ENCODE data around the gene MTERF4. TPM values are rescaled to one million over a fixed set of nuclear protein-coding genes. Genes with fewer than 3 reads are reported as not detected.

MTERF4 gene
- total and polyA plus RNA-seq, 5 donors from 2014 or later = 50.0 to 105 (median 65.1) TPM

- Mint-ChIP-seq H3K9me3 (peaks cover 0 to 2% (median 0%) of the 10 kb centered on the region in 7 donors), H3K27ac (peak overlapping the region in 1 of 3 donors; percentile 71), H3K27me3 (peaks cover 4% of the 10 kb centered on the region), H3K36me3 (peaks cover 62% of the 10 kb centered on the region), H3K4me1 (peaks cover 21 to 53% (median 27%) of the 10 kb centered on the region in 4 donors), H3K4me3 (no peak overlapping the region)
- Histone ChIP-seq H3K9me3 (ENCODE audit: control insufficient read depth in 2 of 2, low read length in 2 of 2) (no peaks in the 10 kb centered on the region), H3K4me1 (ENCODE audit: control insufficient read depth, insufficient read depth, low read length, poor library complexity, severe bottlenecking) (peaks cover 35% of the 10 kb centered on the region), H3K4me3 (ENCODE audit: low read depth, low read length) (no peak overlapping the region), H3K27ac (ENCODE audit: insufficient read depth, low read length, poor library complexity, severe bottlenecking) (no peak overlapping the region), H3K27me3 (ENCODE audit: control insufficient read depth, insufficient read depth, low read length) (no peaks in the 10 kb centered on the region), H3K36me3 (ENCODE audit: control insufficient read depth, insufficient read depth, low read length) (peaks cover 88% of the 10 kb centered on the region)
- ATAC-seq (ENCODE audit: low read depth in 2 of 2) = no peak
- DNase-seq = no peak
Observed at GRCh38 chr2:241092677-241093076, 9.4 kb downstream of the MTERF4 start.

DNA sequence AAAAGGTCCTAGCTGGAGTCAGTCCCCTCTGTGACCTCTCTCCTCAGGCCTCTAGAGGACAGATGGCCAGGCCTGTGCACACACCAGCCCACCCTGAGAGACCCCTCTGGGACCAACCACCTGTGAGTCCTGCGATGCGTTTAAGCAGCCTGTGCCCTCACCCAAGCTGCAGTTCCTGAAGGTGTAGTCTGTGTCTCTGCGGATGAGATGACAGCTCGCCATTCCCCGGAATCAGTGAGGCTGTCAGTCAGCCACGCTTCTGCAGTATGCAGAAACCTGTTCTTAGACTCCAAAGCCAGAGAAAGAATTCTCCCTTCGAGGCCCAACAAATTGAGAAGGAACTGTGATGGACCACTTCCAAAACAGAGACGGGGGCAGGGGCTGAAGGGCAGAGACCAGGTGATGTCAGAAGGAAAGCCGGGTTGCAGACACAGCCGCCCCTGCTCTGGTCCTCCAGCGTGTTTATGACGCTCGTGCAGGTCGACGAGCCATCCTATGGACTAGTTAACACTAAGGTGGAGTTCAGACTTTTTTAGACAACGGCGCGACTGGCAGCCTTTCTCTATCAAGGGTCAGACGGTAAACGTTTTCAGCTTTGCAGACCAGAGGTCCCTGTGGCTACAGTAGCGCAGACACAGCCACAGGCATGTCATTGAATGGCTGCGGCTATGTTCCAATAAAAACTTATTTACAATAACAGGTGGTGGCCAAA, 10.2 kb downstream of the MTERF4 start:
- no peak overlapping the region for H3K27ac ChIP-seq (ENCODE audit: insufficient read depth, low read length, poor library complexity, severe bottlenecking)
- Mint-ChIP-seq H3K4me3 (no peak overlapping the region), H3K9me3 (peaks cover 0 to 2% (median 0%) of the 10 kb centered on the region in 7 donors), H3K27me3 (peaks cover 4% of the 10 kb centered on the region), H3K4me1 (peaks cover 13 to 45% (median 20%) of the 10 kb centered on the region in 4 donors), H3K27ac (peak overlapping the region in 1 of 3 donors; percentile 5), H3K36me3 (peaks cover 61% of the 10 kb centered on the region)
- no peak for DNase-seq
- peaks cover 88% of the 10 kb centered on the region for H3K36me3 ChIP-seq (ENCODE audit: control insufficient read depth, insufficient read depth, low read length)
- no peaks in the 10 kb centered on the region for H3K9me3 ChIP-seq (ENCODE audit: control insufficient read depth in 2 of 2, low read length in 2 of 2)
- no peak overlapping the region for H3K4me3 ChIP-seq (ENCODE audit: low read depth, low read length)
- peaks cover 28% of the 10 kb centered on the region for H3K4me1 ChIP-seq (ENCODE audit: control insufficient read depth, insufficient read depth, low read length, poor library complexity, severe bottlenecking)
- no peak for ATAC-seq (ENCODE audit: low read depth in 2 of 2)
- H3K27me3 ChIP-seq (ENCODE audit: control insufficient read depth, insufficient read depth, low read length) = no peaks in the 10 kb centered on the region

- no peaks in the 10 kb centered on the region for H3K9me3 ChIP-seq (ENCODE audit: control insufficient read depth in 2 of 2, low read length in 2 of 2)
- no peaks in the 10 kb centered on the region for H3K27me3 ChIP-seq (ENCODE audit: control insufficient read depth, insufficient read depth, low read length)
- Mint-ChIP-seq H3K4me3 (no peak overlapping the region), H3K9me3 (peaks cover 0 to 2% (median 0%) of the 10 kb centered on the region in 7 donors), H3K27me3 (peaks cover 4% of the 10 kb centered on the region), H3K36me3 (peaks cover 61% of the 10 kb centered on the region), H3K4me1 (peaks cover 10 to 38% (median 17%) of the 10 kb centered on the region in 4 donors), H3K27ac (peak overlapping the region in 1 of 3 donors; percentile 5)
- H3K4me3 ChIP-seq (ENCODE audit: low read depth, low read length) = no peak overlapping the region
- H3K36me3 ChIP-seq (ENCODE audit: control insufficient read depth, insufficient read depth, low read length) = peaks cover 89% of the 10 kb centered on the region
- H3K27ac ChIP-seq (ENCODE audit: insufficient read depth, low read length, poor library complexity, severe bottlenecking) = no peak overlapping the region
- DNase-seq (no peak), ATAC-seq (ENCODE audit: low read depth in 2 of 2) (no peak)
- H3K4me1 ChIP-seq (ENCODE audit: control insufficient read depth, insufficient read depth, low read length, poor library complexity, severe bottlenecking) = peaks cover 21% of the 10 kb centered on the region
Observed at GRCh38 chr2:241091201-241091600, 10.9 kb downstream of the MTERF4 start.

GRCh38 chr2:241088791-241089732, 13.0 kb downstream of the MTERF4 start:
- Histone ChIP-seq H3K27me3 (ENCODE audit: control insufficient read depth, insufficient read depth, low read length) (no peaks in the 10 kb centered on the region), H3K9me3 (ENCODE audit: control insufficient read depth in 2 of 2, low read length in 2 of 2) (no peaks in the 10 kb centered on the region), H3K4me3 (ENCODE audit: low read depth, low read length) (no peak overlapping the region), H3K36me3 (ENCODE audit: control insufficient read depth, insufficient read depth, low read length) (peaks cover 85% of the 10 kb centered on the region), H3K4me1 (ENCODE audit: control insufficient read depth, insufficient read depth, low read length, poor library complexity, severe bottlenecking) (peaks cover 3% of the 10 kb centered on the region), H3K27ac (ENCODE audit: insufficient read depth, low read length, poor library complexity, severe bottlenecking) (no peak overlapping the region)
- Mint-ChIP-seq H3K27ac (no peak overlapping the region), H3K9me3 (peaks cover 0 to 8% (median 0%) of the 10 kb centered on the region in 7 donors), H3K27me3 (no peaks in the 10 kb centered on the region), H3K36me3 (peaks cover 68% of the 10 kb centered on the region), H3K4me3 (no peak overlapping the region), H3K4me1 (peaks cover 0 to 19% (median 13%) of the 10 kb centered on the region in 4 donors)
- no peak for ATAC-seq (ENCODE audit: low read depth in 2 of 2)
- DNase-seq = no peak

- H3K27me3 ChIP-seq (ENCODE audit: control insufficient read depth, insufficient read depth, low read length) = no peaks in the 10 kb centered on the region
- Mint-ChIP-seq H3K36me3 (peaks cover 68% of the 10 kb centered on the region), H3K27ac (peak overlapping the region in 2 of 3 donors; percentile 48 to 62), H3K9me3 (peaks cover 0 to 8% (median 0%) of the 10 kb centered on the region in 7 donors), H3K4me1 (peaks cover 0 to 15% (median 15%) of the 10 kb centered on the region in 4 donors), H3K4me3 (no peak overlapping the region), H3K27me3 (no peaks in the 10 kb centered on the region)
- H3K9me3 ChIP-seq (ENCODE audit: control insufficient read depth in 2 of 2, low read length in 2 of 2) = no peaks in the 10 kb centered on the region
- H3K27ac ChIP-seq (ENCODE audit: insufficient read depth, low read length, poor library complexity, severe bottlenecking) = no peak overlapping the region
- H3K4me3 ChIP-seq (ENCODE audit: low read depth, low read length) = no peak overlapping the region
- H3K36me3 ChIP-seq (ENCODE audit: control insufficient read depth, insufficient read depth, low read length) = peaks cover 80% of the 10 kb centered on the region
- ATAC-seq (ENCODE audit: low read depth in 2 of 2) (no peak), DNase-seq (no peak)
- H3K4me1 ChIP-seq (ENCODE audit: control insufficient read depth, insufficient read depth, low read length, poor library complexity, severe bottlenecking) = peaks cover 3% of the 10 kb centered on the region
Observed at GRCh38 chr2:241088376-241088775, 13.7 kb downstream of the MTERF4 start.

DNA sequence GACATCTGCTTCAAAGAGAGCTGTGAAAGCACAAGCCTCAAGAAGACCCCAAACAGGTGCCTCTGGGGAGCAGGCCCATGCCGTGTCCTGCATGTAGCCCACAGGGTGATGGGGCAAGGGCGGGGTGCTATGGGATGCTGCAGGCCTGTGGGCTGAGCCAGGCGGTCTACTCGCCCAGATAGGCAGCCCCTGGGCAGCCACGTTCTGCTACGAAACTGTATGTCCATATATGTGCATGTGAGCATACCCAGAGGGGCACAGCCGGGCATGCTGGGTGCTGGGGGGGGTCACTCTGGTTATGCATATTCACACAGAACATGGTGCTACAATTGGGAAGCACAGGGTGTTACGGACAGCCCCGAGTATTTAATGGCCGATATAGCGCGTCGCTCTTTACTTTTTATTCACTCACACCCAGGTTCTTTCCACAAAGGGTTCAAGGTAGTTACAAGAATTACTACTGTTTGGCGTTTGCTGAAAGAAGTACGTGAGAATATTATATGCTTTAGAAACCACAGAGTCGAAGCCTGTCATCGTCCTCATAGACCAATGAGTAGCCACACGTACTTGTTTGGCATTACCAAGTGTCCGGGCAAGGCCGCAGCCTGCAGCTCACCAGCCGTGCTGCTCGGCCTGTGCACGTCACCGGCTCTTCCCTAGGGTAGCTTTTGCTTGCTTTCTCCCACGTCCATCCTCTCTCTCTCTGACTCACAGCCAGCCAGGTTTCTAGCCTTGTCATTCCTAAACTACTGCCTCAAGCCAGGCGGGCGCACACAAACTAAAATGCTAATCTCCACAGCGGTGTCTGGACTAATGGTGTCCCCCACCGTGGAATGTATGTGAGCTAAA, 14.4 kb downstream of the MTERF4 start:
- Histone ChIP-seq H3K9me3 (ENCODE audit: control insufficient read depth in 2 of 2, low read length in 2 of 2) (no peaks in the 10 kb centered on the region), H3K27ac (ENCODE audit: insufficient read depth, low read length, poor library complexity, severe bottlenecking) (no peak overlapping the region), H3K27me3 (ENCODE audit: control insufficient read depth, insufficient read depth, low read length) (no peaks in the 10 kb centered on the region), H3K4me3 (ENCODE audit: low read depth, low read length) (no peak overlapping the region), H3K36me3 (ENCODE audit: control insufficient read depth, insufficient read depth, low read length) (peaks cover 73% of the 10 kb centered on the region), H3K4me1 (ENCODE audit: control insufficient read depth, insufficient read depth, low read length, poor library complexity, severe bottlenecking) (no peaks in the 10 kb centered on the region)
- peak overlapping the region in 1 of 3 donors; percentile 62 for H3K27ac Mint-ChIP-seq
- DNase-seq (no peak), ATAC-seq (ENCODE audit: low read depth in 2 of 2) (no peak)
- H3K4me1 Mint-ChIP-seq = peaks cover 0 to 19% (median 16%) of the 10 kb centered on the region in 4 donors
- no peak overlapping the region for H3K4me3 Mint-ChIP-seq
- H3K36me3 Mint-ChIP-seq = peaks cover 70% of the 10 kb centered on the region
- no peaks in the 10 kb centered on the region for H3K27me3 Mint-ChIP-seq
- peaks cover 0 to 8% (median 0%) of the 10 kb centered on the region in 7 donors for H3K9me3 Mint-ChIP-seq

GRCh38 chr2:241084856-241085444, 17.1 kb downstream of the MTERF4 start:
- peaks cover 0 to 8% (median 0%) of the 10 kb centered on the region in 7 donors for H3K9me3 Mint-ChIP-seq
- peak overlapping the region in 1 of 3 donors; percentile 28 for H3K27ac Mint-ChIP-seq
- H3K4me1 ChIP-seq (ENCODE audit: control insufficient read depth, insufficient read depth, low read length, poor library complexity, severe bottlenecking) = no peaks in the 10 kb centered on the region
- no peak overlapping the region for H3K4me3 ChIP-seq (ENCODE audit: low read depth, low read length)
- H3K9me3 ChIP-seq (ENCODE audit: control insufficient read depth in 2 of 2, low read length in 2 of 2) = no peaks in the 10 kb centered on the region
- DNase-seq (no peak), ATAC-seq (ENCODE audit: low read depth in 2 of 2) (no peak)
- H3K27me3 Mint-ChIP-seq = no peaks in the 10 kb centered on the region
- H3K4me1 Mint-ChIP-seq = peaks cover 0 to 15% (median 15%) of the 10 kb centered on the region in 4 donors
- H3K27ac ChIP-seq (ENCODE audit: insufficient read depth, low read length, poor library complexity, severe bottlenecking) = no peak overlapping the region
- no peaks in the 10 kb centered on the region for H3K27me3 ChIP-seq (ENCODE audit: control insufficient read depth, insufficient read depth, low read length)
- H3K36me3 ChIP-seq (ENCODE audit: control insufficient read depth, insufficient read depth, low read length) = peaks cover 52% of the 10 kb centered on the region
- H3K36me3 Mint-ChIP-seq = peaks cover 55% of the 10 kb centered on the region
- no peak overlapping the region for H3K4me3 Mint-ChIP-seq
